ENCODE results near the gene INPP5B. TPM values are rescaled to one million over a fixed set of nuclear protein-coding genes. Genes with fewer than 3 reads are reported as not detected.

Gene INPP5B
- total and polyA plus RNA-seq, 9 of the 15 experiments (the other 6 are each of a cell fraction or from before 2014, with no cell fraction given): 14.1 to 28.7 (median 20.9) TPM

GRCh38 chr1:37945743-37946702, 830 bp downstream of the INPP5B start (continued):
- TF ChIP-seq, protein P1, sequence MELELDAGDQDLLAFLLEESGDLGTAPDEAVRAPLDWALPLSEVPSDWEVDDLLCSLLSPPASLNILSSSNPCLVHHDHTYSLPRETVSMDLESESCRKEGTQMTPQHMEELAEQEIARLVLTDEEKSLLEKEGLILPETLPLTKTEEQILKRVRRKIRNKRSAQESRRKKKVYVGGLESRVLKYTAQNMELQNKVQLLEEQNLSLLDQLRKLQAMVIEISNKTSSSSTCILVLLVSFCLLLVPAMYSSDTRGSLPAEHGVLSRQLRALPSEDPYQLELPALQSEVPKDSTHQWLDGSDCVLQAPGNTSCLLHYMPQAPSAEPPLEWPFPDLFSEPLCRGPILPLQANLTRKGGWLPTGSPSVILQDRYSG (tag; conservative IDR thresholded peaks at IDR 0.05; ENCODE audit: low read depth): 0 out of 2 replicates have a peak, but pooled peaks have one; percentile 45
- TF ChIP-seq, protein P2, sequence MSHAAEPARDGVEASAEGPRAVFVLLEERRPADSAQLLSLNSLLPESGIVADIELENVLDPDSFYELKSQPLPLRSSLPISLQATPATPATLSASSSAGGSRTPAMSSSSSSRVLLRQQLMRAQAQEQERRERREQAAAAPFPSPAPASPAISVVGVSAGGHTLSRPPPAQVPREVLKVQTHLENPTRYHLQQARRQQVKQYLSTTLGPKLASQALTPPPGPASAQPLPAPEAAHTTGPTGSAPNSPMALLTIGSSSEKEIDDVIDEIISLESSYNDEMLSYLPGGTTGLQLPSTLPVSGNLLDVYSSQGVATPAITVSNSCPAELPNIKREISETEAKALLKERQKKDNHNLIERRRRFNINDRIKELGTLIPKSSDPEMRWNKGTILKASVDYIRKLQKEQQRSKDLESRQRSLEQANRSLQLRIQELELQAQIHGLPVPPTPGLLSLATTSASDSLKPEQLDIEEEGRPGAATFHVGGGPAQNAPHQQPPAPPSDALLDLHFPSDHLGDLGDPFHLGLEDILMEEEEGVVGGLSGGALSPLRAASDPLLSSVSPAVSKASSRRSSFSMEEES (CRISPR knock-in tag; IDR thresholded peaks at IDR 0.05): no peak
- no peak for TF ChIP-seq CBX8 (IDR thresholded peaks at IDR 0.05; ENCODE audit: borderline replicate concordance, extremely low read depth, low read depth, low read length, poor library complexity, severe bottlenecking)
- peak in 1 of 2 experiments; percentile 16; a peak in 1 of 4 replicates for TF ChIP-seq RAD21 (CRISPR knock-in tag; conservative IDR thresholded peaks at IDR 0.05 in 1 of 2, IDR thresholded peaks at IDR 0.05 in 1 of 2)
- TF ChIP-seq TCF7 (IDR thresholded peaks at IDR 0.05; ENCODE audit: borderline replicate concordance): no peak
- TF ChIP-seq EP400 (IDR thresholded peaks at IDR 0.05): no peak; the same call in 1 of the 2 replicates
- no peak for TF ChIP-seq PKNOX1 (IDR thresholded peaks at IDR 0.05)
- TF ChIP-seq, protein P3, sequence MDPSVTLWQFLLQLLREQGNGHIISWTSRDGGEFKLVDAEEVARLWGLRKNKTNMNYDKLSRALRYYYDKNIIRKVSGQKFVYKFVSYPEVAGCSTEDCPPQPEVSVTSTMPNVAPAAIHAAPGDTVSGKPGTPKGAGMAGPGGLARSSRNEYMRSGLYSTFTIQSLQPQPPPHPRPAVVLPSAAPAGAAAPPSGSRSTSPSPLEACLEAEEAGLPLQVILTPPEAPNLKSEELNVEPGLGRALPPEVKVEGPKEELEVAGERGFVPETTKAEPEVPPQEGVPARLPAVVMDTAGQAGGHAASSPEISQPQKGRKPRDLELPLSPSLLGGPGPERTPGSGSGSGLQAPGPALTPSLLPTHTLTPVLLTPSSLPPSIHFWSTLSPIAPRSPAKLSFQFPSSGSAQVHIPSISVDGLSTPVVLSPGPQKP (CRISPR knock-in tag; IDR thresholded peaks at IDR 0.05): no peak
- TF ChIP-seq CREM (IDR thresholded peaks at IDR 0.05; ENCODE audit: low read depth): peak; percentile 92
- TF ChIP-seq RBFOX2 (IDR thresholded peaks at IDR 0.05; ENCODE audit: low read depth, low read length): peak; percentile 59
- TF ChIP-seq ZFP1 (CRISPR knock-in tag; IDR thresholded peaks at IDR 0.05): no peak
- no peak for TF ChIP-seq U2AF1 (optimal IDR thresholded peaks at IDR 0.05; ENCODE audit: low read depth, low read length)
- no peak for TF ChIP-seq SMARCB1 (IDR thresholded peaks at IDR 0.05; ENCODE audit: insufficient read length, low read depth)
- TF ChIP-seq MYNN (IDR thresholded peaks at IDR 0.05): no peak
- no peak for TF ChIP-seq MYNN (CRISPR knock-in tag; IDR thresholded peaks at IDR 0.05)
- TF ChIP-seq TCF7L2 (IDR thresholded peaks at IDR 0.05; ENCODE audit: low read depth, low read length): no peak
- TF ChIP-seq, protein P4, sequence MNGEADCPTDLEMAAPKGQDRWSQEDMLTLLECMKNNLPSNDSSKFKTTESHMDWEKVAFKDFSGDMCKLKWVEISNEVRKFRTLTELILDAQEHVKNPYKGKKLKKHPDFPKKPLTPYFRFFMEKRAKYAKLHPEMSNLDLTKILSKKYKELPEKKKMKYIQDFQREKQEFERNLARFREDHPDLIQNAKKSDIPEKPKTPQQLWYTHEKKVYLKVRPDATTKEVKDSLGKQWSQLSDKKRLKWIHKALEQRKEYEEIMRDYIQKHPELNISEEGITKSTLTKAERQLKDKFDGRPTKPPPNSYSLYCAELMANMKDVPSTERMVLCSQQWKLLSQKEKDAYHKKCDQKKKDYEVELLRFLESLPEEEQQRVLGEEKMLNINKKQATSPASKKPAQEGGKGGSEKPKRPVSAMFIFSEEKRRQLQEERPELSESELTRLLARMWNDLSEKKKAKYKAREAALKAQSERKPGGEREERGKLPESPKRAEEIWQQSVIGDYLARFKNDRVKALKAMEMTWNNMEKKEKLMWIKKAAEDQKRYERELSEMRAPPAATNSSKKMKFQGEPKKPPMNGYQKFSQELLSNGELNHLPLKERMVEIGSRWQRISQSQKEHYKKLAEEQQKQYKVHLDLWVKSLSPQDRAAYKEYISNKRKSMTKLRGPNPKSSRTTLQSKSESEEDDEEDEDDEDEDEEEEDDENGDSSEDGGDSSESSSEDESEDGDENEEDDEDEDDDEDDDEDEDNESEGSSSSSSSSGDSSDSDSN (IDR thresholded peaks at IDR 0.05; ENCODE audit: borderline replicate concordance in 1 of 2, low read depth in 2 of 2, low read length in 2 of 2): 0 out of 4 replicates have a peak, but pooled peaks have one; percentile 7 to 14

All from K562 (cell line).